ENCODE data around the gene DCLK1. TPM values are rescaled to one million over a fixed set of nuclear protein-coding genes. Genes with fewer than 3 reads are reported as not detected.

DCLK1 gene
- total RNA-seq, 1 donor from 2014 or later = not detected

DNA sequence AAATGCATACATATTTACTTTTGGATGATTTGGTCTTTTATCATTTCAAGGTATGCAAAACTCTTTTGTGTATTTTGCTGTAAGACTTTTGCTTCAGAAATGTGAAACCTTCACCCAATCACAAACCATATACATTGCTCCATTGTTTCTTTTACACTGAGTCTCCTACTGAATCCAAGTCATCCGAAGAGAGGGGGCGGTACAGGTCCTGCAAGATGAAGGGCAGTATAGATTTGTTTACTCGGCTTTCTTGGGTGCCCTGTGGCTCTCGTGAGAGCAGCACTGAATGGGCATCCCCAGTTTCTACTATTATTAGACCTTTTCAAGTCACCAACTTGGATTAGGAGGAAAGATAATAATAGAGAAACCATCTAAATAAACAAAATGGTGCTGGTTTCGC lies 280.6 kb downstream of the DCLK1 start:
- no peak overlapping the region for H3K4me3 Mint-ChIP-seq
- H3K27me3 Mint-ChIP-seq = peaks cover 1% of the 10 kb centered on the region
- H3K36me3 Mint-ChIP-seq (ENCODE audit: low read depth) = no peaks in the 10 kb centered on the region
- TF ChIP-seq, protein P1, sequence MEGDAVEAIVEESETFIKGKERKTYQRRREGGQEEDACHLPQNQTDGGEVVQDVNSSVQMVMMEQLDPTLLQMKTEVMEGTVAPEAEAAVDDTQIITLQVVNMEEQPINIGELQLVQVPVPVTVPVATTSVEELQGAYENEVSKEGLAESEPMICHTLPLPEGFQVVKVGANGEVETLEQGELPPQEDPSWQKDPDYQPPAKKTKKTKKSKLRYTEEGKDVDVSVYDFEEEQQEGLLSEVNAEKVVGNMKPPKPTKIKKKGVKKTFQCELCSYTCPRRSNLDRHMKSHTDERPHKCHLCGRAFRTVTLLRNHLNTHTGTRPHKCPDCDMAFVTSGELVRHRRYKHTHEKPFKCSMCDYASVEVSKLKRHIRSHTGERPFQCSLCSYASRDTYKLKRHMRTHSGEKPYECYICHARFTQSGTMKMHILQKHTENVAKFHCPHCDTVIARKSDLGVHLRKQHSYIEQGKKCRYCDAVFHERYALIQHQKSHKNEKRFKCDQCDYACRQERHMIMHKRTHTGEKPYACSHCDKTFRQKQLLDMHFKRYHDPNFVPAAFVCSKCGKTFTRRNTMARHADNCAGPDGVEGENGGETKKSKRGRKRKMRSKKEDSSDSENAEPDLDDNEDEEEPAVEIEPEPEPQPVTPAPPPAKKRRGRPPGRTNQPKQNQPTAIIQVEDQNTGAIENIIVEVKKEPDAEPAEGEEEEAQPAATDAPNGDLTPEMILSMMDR (IDR thresholded peaks at IDR 0.05) = no peak
- no peaks in the 10 kb centered on the region for H3K4me1 Mint-ChIP-seq
- H3K9me3 Mint-ChIP-seq = no peaks in the 10 kb centered on the region
- no peak overlapping the region for H3K27ac Mint-ChIP-seq
- DNase-seq (no peak), ATAC-seq (ENCODE audit: low read depth) (no peak)
- ChIA-PET CTCF (no interaction called here), POLR2A (no interaction called here)
- intact Hi-C loops (cut with micrococcal nuclease) = no loop called here

DNA sequence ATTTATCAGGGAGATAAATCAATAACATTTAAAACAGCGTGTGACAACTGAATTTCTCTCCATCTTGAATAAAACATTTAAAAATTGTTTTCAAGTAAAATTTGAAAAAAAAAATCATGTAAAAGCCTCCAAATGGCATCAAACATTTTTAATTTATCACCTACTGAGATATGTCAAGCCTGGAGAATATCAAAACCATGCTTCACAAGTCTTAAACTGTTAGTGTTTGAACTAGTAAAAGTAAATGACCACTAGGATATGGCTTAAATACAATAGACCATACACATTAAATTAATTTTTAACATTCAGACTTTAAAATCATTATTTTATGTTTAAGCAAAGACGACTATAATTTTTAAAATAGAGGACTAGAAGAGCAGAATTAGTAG lies 281.9 kb downstream of the DCLK1 start:
- ATAC-seq (ENCODE audit: low read depth) (no peak), DNase-seq (no peak)
- intact Hi-C loops (cut with micrococcal nuclease) = no loop called here
- H3K36me3 Mint-ChIP-seq (ENCODE audit: low read depth) = no peaks in the 10 kb centered on the region
- H3K27me3 Mint-ChIP-seq = no peaks in the 10 kb centered on the region
- H3K9me3 Mint-ChIP-seq = no peaks in the 10 kb centered on the region
- H3K27ac Mint-ChIP-seq = no peak overlapping the region
- no peaks in the 10 kb centered on the region for H3K4me1 Mint-ChIP-seq
- H3K4me3 Mint-ChIP-seq = no peak overlapping the region
- ChIA-PET POLR2A (no interaction called here), CTCF (no interaction called here)
- TF ChIP-seq, protein P1 (IDR thresholded peaks at IDR 0.05) = no peak

DNA sequence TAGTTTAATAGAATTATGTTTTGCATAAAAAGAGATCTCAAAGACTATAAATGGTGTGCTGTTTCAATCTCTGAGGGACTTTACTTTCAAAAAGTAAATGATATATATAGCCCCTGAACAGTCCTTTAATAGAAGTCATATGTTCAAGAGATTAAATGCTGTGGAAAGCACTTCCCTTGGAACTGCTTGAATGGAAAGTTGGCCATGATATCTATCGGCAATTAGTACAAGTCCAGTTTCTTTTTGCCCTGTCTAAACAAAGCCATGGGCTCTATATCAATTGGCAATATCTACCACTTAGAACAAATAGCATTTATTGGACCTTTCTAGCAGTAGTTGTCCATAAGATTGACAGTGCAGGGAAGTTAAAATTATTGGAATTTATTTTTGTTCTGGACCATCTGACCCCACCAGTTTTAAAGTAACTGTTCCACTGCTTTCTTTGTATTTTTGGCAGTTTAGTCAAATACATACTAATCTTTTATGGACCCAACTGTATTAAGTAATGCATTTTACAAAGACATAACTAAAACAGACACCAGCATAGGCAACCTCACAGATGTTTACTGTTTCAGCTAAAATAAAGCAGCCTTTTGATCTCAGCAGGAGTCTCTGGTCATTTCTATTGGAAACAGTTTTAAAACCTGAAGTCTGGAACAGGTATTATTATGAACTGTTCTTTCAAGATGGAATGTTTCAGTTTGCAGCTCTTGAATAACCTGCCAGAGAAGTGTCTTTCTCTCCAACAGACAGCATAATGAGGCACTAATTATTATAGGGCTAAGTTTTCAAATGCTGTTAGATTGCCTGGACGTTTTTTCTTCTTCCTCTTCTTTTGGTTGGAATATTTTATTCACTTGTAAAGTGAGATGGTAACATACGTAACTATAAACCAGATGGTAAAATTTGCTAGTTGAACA lies 282.6 kb downstream of the DCLK1 start:
- ATAC-seq (ENCODE audit: low read depth) (no peak), DNase-seq (no peak)
- ChIA-PET CTCF (no interaction called here), POLR2A (no interaction called here)
- TF ChIP-seq, protein P1 (IDR thresholded peaks at IDR 0.05) = no peak
- H3K27ac Mint-ChIP-seq = no peak overlapping the region
- no peak overlapping the region for H3K4me3 Mint-ChIP-seq
- H3K36me3 Mint-ChIP-seq (ENCODE audit: low read depth) = no peaks in the 10 kb centered on the region
- H3K27me3 Mint-ChIP-seq = no peaks in the 10 kb centered on the region
- intact Hi-C loops (cut with micrococcal nuclease) = no loop called here
- H3K4me1 Mint-ChIP-seq = no peaks in the 10 kb centered on the region
- H3K9me3 Mint-ChIP-seq = no peaks in the 10 kb centered on the region

DNA sequence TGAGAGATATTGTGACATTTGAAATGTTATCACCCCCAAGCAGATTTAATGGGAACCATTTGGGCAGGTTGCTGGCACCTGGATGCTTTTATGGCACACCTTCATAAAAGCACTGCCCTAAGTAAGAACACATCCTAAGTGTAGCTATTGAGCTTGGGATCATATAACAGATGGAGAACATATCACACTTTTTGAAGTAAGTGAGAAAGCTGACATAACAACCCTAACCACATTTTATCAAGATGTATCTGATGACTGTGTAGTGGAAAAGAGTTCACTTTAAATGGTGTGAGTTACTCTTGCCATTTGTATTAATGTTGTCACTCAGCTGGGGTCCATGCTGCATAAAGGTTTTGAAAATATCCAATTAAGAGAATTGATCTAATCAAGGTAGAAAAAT lies 287.9 kb downstream of the DCLK1 start:
- Mint-ChIP-seq H3K27ac (no peak overlapping the region), H3K36me3 (ENCODE audit: low read depth) (no peaks in the 10 kb centered on the region), H3K4me3 (no peak overlapping the region), H3K27me3 (no peaks in the 10 kb centered on the region), H3K9me3 (peaks cover 2% of the 10 kb centered on the region), H3K4me1 (no peaks in the 10 kb centered on the region)
- TF ChIP-seq, protein P1 (IDR thresholded peaks at IDR 0.05) = no peak
- ChIA-PET POLR2A (no interaction called here), CTCF (no interaction called here)
- ATAC-seq (ENCODE audit: low read depth) (no peak), DNase-seq (no peak)
- intact Hi-C loops (cut with micrococcal nuclease) = no loop called here

DNA sequence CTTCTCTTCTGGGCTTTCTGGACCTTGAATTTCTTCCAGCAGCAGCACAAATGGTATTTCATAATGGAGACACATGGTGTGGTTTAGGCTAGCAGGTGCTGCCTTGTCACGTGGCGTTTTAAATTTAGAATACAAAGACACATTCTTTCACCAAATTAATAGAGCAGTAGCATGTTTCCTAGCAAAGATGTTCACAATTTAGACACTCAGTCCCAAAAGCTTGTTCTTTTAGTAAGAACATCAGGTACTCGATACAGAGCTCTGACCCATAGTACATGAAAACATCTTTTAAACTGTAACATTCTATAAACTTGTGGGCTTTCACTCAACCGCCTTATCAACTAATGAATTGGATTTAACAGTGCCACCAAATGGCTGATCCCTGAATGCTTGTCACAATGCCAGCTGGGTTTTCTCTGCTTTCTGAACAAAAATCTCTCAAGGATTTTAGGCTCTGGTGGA lies 290.1 kb downstream of the DCLK1 start:
- Mint-ChIP-seq H3K27me3 (no peaks in the 10 kb centered on the region), H3K27ac (no peak overlapping the region), H3K4me3 (no peak overlapping the region), H3K9me3 (peaks cover 2% of the 10 kb centered on the region), H3K4me1 (no peaks in the 10 kb centered on the region), H3K36me3 (ENCODE audit: low read depth) (no peaks in the 10 kb centered on the region)
- no peak for ATAC-seq (ENCODE audit: low read depth)
- TF ChIP-seq, protein P1 (IDR thresholded peaks at IDR 0.05) = no peak
- no peak for DNase-seq
- CTCF ChIA-PET = no interaction called here
- POLR2A ChIA-PET = no interaction called here
- intact Hi-C loops (cut with micrococcal nuclease) = no loop called here

Measured in activated B cell treated with CpG ODN at 0.5 μM for 24 hours (primary cell).